ENCODE results near the gene STK38L. TPM values are rescaled to one million over a fixed set of nuclear protein-coding genes. Genes with fewer than 3 reads are reported as not detected.

STK38L gene
- total and polyA plus RNA-seq, 7 experiments from 2014 or later = 7.2 to 22.8 (median 19.4) TPM

GRCh38 chr12:27213830-27214787 is 30.0 kb upstream of the STK38L start:
- Mint-ChIP-seq H3K27me3 (no peaks in the 10 kb centered on the region), H3K9me3 (peaks cover 0 to 9% (median 4%) of the 10 kb centered on the region in 11 donors), H3K36me3 (peaks cover 0 to 9% (median 0%) of the 10 kb centered on the region in 5 donors), H3K4me1 (peaks cover 0 to 6% (median 0%) of the 10 kb centered on the region in 7 donors), H3K27ac (peak overlapping the region in 1 of 9 donors; percentile 46), H3K4me3 (no peak overlapping the region)
- no peaks in the 10 kb centered on the region for H3K36me3 ChIP-seq (ENCODE audit: control insufficient read depth in 2 of 3, insufficient read depth in 3 of 3, low read length in 3 of 3)
- no peak overlapping the region for H3K4me3 ChIP-seq (ENCODE audit: low read length)
- ChIA-PET CTCF (no interaction called here), POLR2A (interaction anchor here (0.7 kb wide), 1 partner anchor 233 kb away, joined by 3 read pairs; no protein-coding TSS in a partner anchor)
- no peaks in the 10 kb centered on the region for H3K9me3 ChIP-seq (ENCODE audit: control insufficient read depth in 2 of 3, low read length in 3 of 3)
- DNase-seq (no peak), ATAC-seq (no peak)
- intact Hi-C loops (cut with micrococcal nuclease) = no loop called here
- no peaks in the 10 kb centered on the region for H3K4me1 ChIP-seq (ENCODE audit: control insufficient read depth in 2 of 2, insufficient read depth in 2 of 2, low read length in 2 of 2)
- H3K27ac ChIP-seq (ENCODE audit: low read depth, low read length) = no peak overlapping the region
- H3K27me3 ChIP-seq (ENCODE audit: control insufficient read depth in 2 of 2, insufficient read depth in 2 of 2, low read length in 2 of 2) = no peaks in the 10 kb centered on the region

GRCh38 chr12:27217590-27217989 is 26.5 kb upstream of the STK38L start:
- Mint-ChIP-seq H3K36me3 (no peaks in the 10 kb centered on the region), H3K27me3 (no peaks in the 10 kb centered on the region), H3K9me3 (peaks cover 0 to 1% (median 0%) of the 10 kb centered on the region in 11 donors), H3K4me1 (peaks cover 0 to 13% (median 0%) of the 10 kb centered on the region in 7 donors), H3K4me3 (no peak overlapping the region), H3K27ac (no peak overlapping the region)
- CTCF ChIA-PET = interaction anchor here (0.6 kb wide), 1 partner anchor 202 kb away, joined by 3 read pairs; no protein-coding TSS in a partner anchor
- Histone ChIP-seq H3K27me3 (ENCODE audit: control insufficient read depth in 2 of 2, insufficient read depth in 2 of 2, low read length in 2 of 2) (no peaks in the 10 kb centered on the region), H3K4me1 (ENCODE audit: control insufficient read depth in 2 of 2, insufficient read depth in 2 of 2, low read length in 2 of 2) (no peaks in the 10 kb centered on the region), H3K27ac (ENCODE audit: low read depth, low read length) (no peak overlapping the region), H3K4me3 (ENCODE audit: low read length) (no peak overlapping the region), H3K9me3 (ENCODE audit: control insufficient read depth in 2 of 3, low read length in 3 of 3) (no peaks in the 10 kb centered on the region), H3K36me3 (ENCODE audit: control insufficient read depth in 2 of 3, insufficient read depth in 3 of 3, low read length in 3 of 3) (no peaks in the 10 kb centered on the region)
- no peak for DNase-seq
- intact Hi-C loops (cut with micrococcal nuclease) = no loop called here
- POLR2A ChIA-PET = no interaction called here
- no peak for ATAC-seq

GRCh38 chr12:27219693-27220054 is 24.4 kb upstream of the STK38L start:
- DNase-seq (no peak), ATAC-seq (no peak)
- Histone ChIP-seq H3K36me3 (ENCODE audit: control insufficient read depth in 2 of 3, insufficient read depth in 3 of 3, low read length in 3 of 3) (no peaks in the 10 kb centered on the region), H3K4me1 (ENCODE audit: control insufficient read depth in 2 of 2, insufficient read depth in 2 of 2, low read length in 2 of 2) (no peaks in the 10 kb centered on the region), H3K27ac (ENCODE audit: low read depth, low read length) (no peak overlapping the region), H3K9me3 (ENCODE audit: control insufficient read depth in 2 of 3, low read length in 3 of 3) (no peaks in the 10 kb centered on the region), H3K27me3 (ENCODE audit: control insufficient read depth in 2 of 2, insufficient read depth in 2 of 2, low read length in 2 of 2) (no peaks in the 10 kb centered on the region), H3K4me3 (ENCODE audit: low read length) (no peak overlapping the region)
- ChIA-PET CTCF (no interaction called here), POLR2A (no interaction called here)
- intact Hi-C loops (cut with micrococcal nuclease) = no loop called here
- Mint-ChIP-seq H3K9me3 (peaks cover 0 to 2% (median 0%) of the 10 kb centered on the region in 11 donors), H3K36me3 (peaks cover 0 to 2% (median 0%) of the 10 kb centered on the region in 5 donors), H3K4me3 (no peak overlapping the region), H3K4me1 (peaks cover 0 to 13% (median 0%) of the 10 kb centered on the region in 7 donors), H3K27ac (peak overlapping the region in 1 of 9 donors; percentile 5), H3K27me3 (peaks cover 0 to 4% (median 0%) of the 10 kb centered on the region in 5 donors)

GRCh38 chr12:27220055-27220987 is 23.8 kb upstream of the STK38L start:
- no peaks in the 10 kb centered on the region for H3K4me1 ChIP-seq (ENCODE audit: control insufficient read depth in 2 of 2, insufficient read depth in 2 of 2, low read length in 2 of 2)
- intact Hi-C loops (cut with micrococcal nuclease) = no loop called here
- Mint-ChIP-seq H3K27ac (peak overlapping the region in 1 of 9 donors; percentile 38), H3K9me3 (peaks cover 0 to 2% (median 0%) of the 10 kb centered on the region in 11 donors), H3K27me3 (peaks cover 0 to 4% (median 0%) of the 10 kb centered on the region in 5 donors), H3K4me1 (peaks cover 0 to 13% (median 0%) of the 10 kb centered on the region in 7 donors), H3K4me3 (peak overlapping the region in 1 of 10 donors; percentile 38), H3K36me3 (peaks cover 0 to 2% (median 0%) of the 10 kb centered on the region in 5 donors)
- H3K36me3 ChIP-seq (ENCODE audit: control insufficient read depth in 2 of 3, insufficient read depth in 3 of 3, low read length in 3 of 3) = no peaks in the 10 kb centered on the region
- ChIA-PET POLR2A (no interaction called here), CTCF (no interaction called here)
- no peaks in the 10 kb centered on the region for H3K27me3 ChIP-seq (ENCODE audit: control insufficient read depth in 2 of 2, insufficient read depth in 2 of 2, low read length in 2 of 2)
- H3K4me3 ChIP-seq (ENCODE audit: low read length) = no peak overlapping the region
- no peak for DNase-seq
- H3K27ac ChIP-seq (ENCODE audit: low read depth, low read length) = no peak overlapping the region
- no peaks in the 10 kb centered on the region for H3K9me3 ChIP-seq (ENCODE audit: control insufficient read depth in 2 of 3, low read length in 3 of 3)
- no peak for ATAC-seq

- Histone ChIP-seq H3K27me3 (ENCODE audit: control insufficient read depth in 2 of 2, insufficient read depth in 2 of 2, low read length in 2 of 2) (no peaks in the 10 kb centered on the region), H3K9me3 (ENCODE audit: control insufficient read depth in 2 of 3, low read length in 3 of 3) (no peaks in the 10 kb centered on the region), H3K4me1 (ENCODE audit: control insufficient read depth in 2 of 2, insufficient read depth in 2 of 2, low read length in 2 of 2) (no peaks in the 10 kb centered on the region), H3K27ac (ENCODE audit: low read depth, low read length) (no peak overlapping the region), H3K36me3 (ENCODE audit: control insufficient read depth in 2 of 3, insufficient read depth in 3 of 3, low read length in 3 of 3) (no peaks in the 10 kb centered on the region), H3K4me3 (ENCODE audit: low read length) (no peak overlapping the region)
- no peak for DNase-seq
- POLR2A ChIA-PET = no interaction called here
- Mint-ChIP-seq H3K9me3 (peaks cover 0 to 3% (median 0%) of the 10 kb centered on the region in 11 donors), H3K27me3 (peaks cover 0 to 4% (median 0%) of the 10 kb centered on the region in 5 donors), H3K27ac (no peak overlapping the region), H3K4me1 (peaks cover 0 to 15% (median 0%) of the 10 kb centered on the region in 7 donors), H3K4me3 (no peak overlapping the region), H3K36me3 (peaks cover 0 to 2% (median 0%) of the 10 kb centered on the region in 5 donors)
- CTCF ChIA-PET = no interaction called here
- intact Hi-C loops (cut with micrococcal nuclease) = no loop called here
- no peak for ATAC-seq
Measured at GRCh38 chr12:27220988-27221345, 23.1 kb upstream of the STK38L start.

GRCh38 chr12:27221625-27222387 is 22.3 kb upstream of the STK38L start:
- POLR2A ChIA-PET = no interaction called here
- no peaks in the 10 kb centered on the region for H3K36me3 ChIP-seq (ENCODE audit: control insufficient read depth in 2 of 3, insufficient read depth in 3 of 3, low read length in 3 of 3)
- no peak for ATAC-seq

More at GRCh38 chr12:27221625-27222387, 22.3 kb upstream of the STK38L start:
- Histone ChIP-seq H3K4me1 (ENCODE audit: control insufficient read depth in 2 of 2, insufficient read depth in 2 of 2, low read length in 2 of 2) (no peaks in the 10 kb centered on the region), H3K9me3 (ENCODE audit: control insufficient read depth in 2 of 3, low read length in 3 of 3) (no peaks in the 10 kb centered on the region), H3K27me3 (ENCODE audit: control insufficient read depth in 2 of 2, insufficient read depth in 2 of 2, low read length in 2 of 2) (no peaks in the 10 kb centered on the region), H3K27ac (ENCODE audit: low read depth, low read length) (no peak overlapping the region), H3K4me3 (ENCODE audit: low read length) (no peak overlapping the region)
- H3K27ac Mint-ChIP-seq = no peak overlapping the region
- CTCF ChIA-PET = interaction anchor here (0.7 kb wide), 1 partner anchor 249 kb away, joined by 3 read pairs; no protein-coding TSS in a partner anchor
- H3K4me3 Mint-ChIP-seq = no peak overlapping the region
- peaks cover 0 to 5% (median 0%) of the 10 kb centered on the region in 11 donors for H3K9me3 Mint-ChIP-seq
- peaks cover 0 to 4% (median 0%) of the 10 kb centered on the region in 5 donors for H3K27me3 Mint-ChIP-seq
- H3K36me3 Mint-ChIP-seq = peaks cover 0 to 2% (median 0%) of the 10 kb centered on the region in 5 donors
- H3K4me1 Mint-ChIP-seq = peaks cover 0 to 16% (median 0%) of the 10 kb centered on the region in 7 donors
- intact Hi-C loops (cut with micrococcal nuclease) = no loop called here
- no peak for DNase-seq

Measured in naive thymus-derived CD4-positive, alpha-beta T cell (primary cell).